Heart right ventricle (tissue), 16 donors: Measurements from ENCODE around the gene BICDL2. TPM values are rescaled to one million over a fixed set of nuclear protein-coding genes. Genes with fewer than 3 reads are reported as not detected.
"Not testable (repeated sequence)": the region's sequence is repeated elsewhere in the genome, so short reads cannot be mapped to it uniquely, and the experiment has no call there.

Source experiments
- ATAC-seq, 8 donors: fragments of 200-7000 bp; cut with Tn5 transposase; one replicate each; pipeline ENCODE4 v1.9.1; 2020; ENCODE audit warnings: mild to moderate bottlenecking in 8 of 8, moderate library complexity in 8 of 8, moderate number of reproducible peaks in 1 of 8
- DNase-seq, 2 donors: peaks; one replicate each; pipeline ENCODE4 v3.0.0-alpha.2; 2020
- H3K27ac ChIP-seq, 10 donors: fragments of 200-600 bp; sonication (generic) in 2 of 10; one replicate each; pipeline versions ENCODE4 v1.5.0 to v1.8.0; 2020 to 2022; ENCODE audit warnings: mild to moderate bottlenecking in 3 of 10
- H3K27me3 ChIP-seq, 7 donors: fragments of 200-600 bp; one replicate each; pipeline ENCODE4 v1.8.0; 2021 to 2022; ENCODE audit warnings: mild to moderate bottlenecking in 2 of 7
- H3K36me3 ChIP-seq, 9 donors: fragments of 200-600 bp; sonication (generic) in 1 of 9; one replicate each; pipeline versions ENCODE4 v1.5.0 to v1.8.0; 2020 to 2022; ENCODE audit warnings: mild to moderate bottlenecking in 2 of 9
- H3K4me1 ChIP-seq, 9 donors: fragments of 200-600 bp; sonication (generic) in 1 of 9; one replicate each; pipeline versions ENCODE4 v1.5.0 to v1.8.0; 2020 to 2022; ENCODE audit warnings: mild to moderate bottlenecking in 4 of 9
- H3K4me3 ChIP-seq, 10 donors: fragments of 200-600 bp; sonication (generic) in 2 of 10; one replicate each; pipeline versions ENCODE4 v1.5.0 to v1.8.0; 2020 to 2022; ENCODE audit warnings: mild to moderate bottlenecking in 7 of 10, moderate library complexity in 2 of 10
- H3K9me3 ChIP-seq, 11 donors: fragments of 200-600 bp in 10 of 11; sonication (generic) in 2 of 11; one replicate each; pipeline versions ENCODE4 v1.5.0 to v1.8.0; 2013 to 2022; ENCODE audit warnings: mild to moderate bottlenecking in 2 of 11, control low read depth in 1 of 11, moderate library complexity in 1 of 11
- WGBS, 2 donors: extraction: QIAGEN DNeasy Blood & Tissue Kit; methylation state at CpG; one replicate each; pipeline ENCODE4 v1.1.7; 2013; ENCODE audit warnings: inconsistent platforms in 1 of 2; 5-methylcytosine and 5-hydroxymethylcytosine counted together
- intact Hi-C, 10 donors: fragments of 100-400 bp; cut with DNase I; formaldehyde crosslinking; loops; one replicate each; pipeline versions ENCODE4 v1.11.1 to v1.14.2; 2022
- polyA plus RNA-seq, 2 donors: library from polyadenylated mRNA; stranded (reverse); fragments of 200-250 nt; gene quantifications; one replicate each; pipeline ENCODE4 v1.2.3, GENCODE V29; 2013
- total RNA-seq, 10 donors: library from RNA; stranded (reverse); fragmentation: NEBNext Ultra II Directional in 3 of 10; extraction: Animal tissue kit (Norgen Biotek cat#: 25700) in 3 of 10; gene quantifications; one replicate each; pipeline versions ENCODE4 v1.2.1 to v1.2.4, GENCODE V29; 2021 to 2023
- TF ChIP-seq, protein P1 (sequence below), 9 donors: fragments of 200-600 bp; sonication (generic) in 2 of 9; IDR thresholded peaks; one replicate each; pipeline versions ENCODE4 v1.5.0 to v1.8.0; 2021 to 2022; ENCODE audit warnings: antibody characterized with exemption in 9 of 9, mild to moderate bottlenecking in 5 of 9, moderate library complexity in 1 of 9
- donor health status: Arrhythmogenic right ventricular cardiomyopathy.
- donor health status: ischemic (EF 13 %, LVEDD 7.1; RV severe dilation, severe dysfunction).
- donor health status: healthy with polysubstance abuse.
- donor health status: DM: no; HTN: yes; CAD: no.
- donor health status: DM: no; HTN: no; CAD: no.
- donor health status: ischemic (EF 25% LVEDD 6.9; RV normal size, moderate dysfunction).
- donor health status: ischemic (EF 25% LVEDD 5.7; RV mildly dilated, moderate dysfunction).
- donor health status: healthy.
- donor health status: DM: yes; HTN: yes; CAD: no.
- donor health status: Ischemic cardiomyopathy.
- donor health status: ischemic (EF 35%, LVEDD 5.7; RV mildly dilated, moderate dysfunction).
- donor health status: nonischemic (EF 11% LVEDD 7.7; RV severe dilation, severe dysfunction).
- donor health status: DM: yes; HTN: yes; CAD: no.
- donor health status: PGD.
- donor health status: ischemic (EF 29% LVEDD 5.4; RV normal size, mild dysfunction).
- donor health status: nonischemic (EF 23%, LVEDD 6.1; RV moderate dilation, normal function).

The BICDL2 gene
- total and polyA plus RNA-seq, 12 donors, result 0.04 TPM; not detected in 11

GRCh38 chr16:3058139-3059030 is 21.6 kb upstream of the BICDL2 start:
- Histone ChIP-seq H3K36me3 (peaks cover 0 to 15% (median 0%) of the 10 kb centered on the region in 9 donors), H3K27me3 (no peaks in the 10 kb centered on the region), H3K4me1 (peaks cover 7 to 71% (median 22%) of the 10 kb centered on the region in 9 donors), H3K9me3 (no peaks in the 10 kb centered on the region), H3K4me3 (peak overlapping the region; percentile 46 to 95 (median 86)), H3K27ac (peak overlapping the region in 9 of 10 donors; percentile 78 to 97 (median 91))
- WGBS, 2 donors, result 11% methylated on average over 73 to 76 of the region's 77 CpGs
- TF ChIP-seq, protein P1, sequence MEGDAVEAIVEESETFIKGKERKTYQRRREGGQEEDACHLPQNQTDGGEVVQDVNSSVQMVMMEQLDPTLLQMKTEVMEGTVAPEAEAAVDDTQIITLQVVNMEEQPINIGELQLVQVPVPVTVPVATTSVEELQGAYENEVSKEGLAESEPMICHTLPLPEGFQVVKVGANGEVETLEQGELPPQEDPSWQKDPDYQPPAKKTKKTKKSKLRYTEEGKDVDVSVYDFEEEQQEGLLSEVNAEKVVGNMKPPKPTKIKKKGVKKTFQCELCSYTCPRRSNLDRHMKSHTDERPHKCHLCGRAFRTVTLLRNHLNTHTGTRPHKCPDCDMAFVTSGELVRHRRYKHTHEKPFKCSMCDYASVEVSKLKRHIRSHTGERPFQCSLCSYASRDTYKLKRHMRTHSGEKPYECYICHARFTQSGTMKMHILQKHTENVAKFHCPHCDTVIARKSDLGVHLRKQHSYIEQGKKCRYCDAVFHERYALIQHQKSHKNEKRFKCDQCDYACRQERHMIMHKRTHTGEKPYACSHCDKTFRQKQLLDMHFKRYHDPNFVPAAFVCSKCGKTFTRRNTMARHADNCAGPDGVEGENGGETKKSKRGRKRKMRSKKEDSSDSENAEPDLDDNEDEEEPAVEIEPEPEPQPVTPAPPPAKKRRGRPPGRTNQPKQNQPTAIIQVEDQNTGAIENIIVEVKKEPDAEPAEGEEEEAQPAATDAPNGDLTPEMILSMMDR (IDR thresholded peaks at IDR 0.05), result no peak
- ATAC-seq, result peak; percentile 5 to 41 (median 22)
- peak; percentile 49 to 52 for DNase-seq
- intact Hi-C loops, result loop anchor here in 9 of 10 donors (1.0 to 10.0 kb wide), 13 partner anchors 28 to 109 kb away; partner anchors contain the start of genes ZNF205 (in 2 of the 9) and ZSCAN10 (in 1 of the 9)

DNA sequence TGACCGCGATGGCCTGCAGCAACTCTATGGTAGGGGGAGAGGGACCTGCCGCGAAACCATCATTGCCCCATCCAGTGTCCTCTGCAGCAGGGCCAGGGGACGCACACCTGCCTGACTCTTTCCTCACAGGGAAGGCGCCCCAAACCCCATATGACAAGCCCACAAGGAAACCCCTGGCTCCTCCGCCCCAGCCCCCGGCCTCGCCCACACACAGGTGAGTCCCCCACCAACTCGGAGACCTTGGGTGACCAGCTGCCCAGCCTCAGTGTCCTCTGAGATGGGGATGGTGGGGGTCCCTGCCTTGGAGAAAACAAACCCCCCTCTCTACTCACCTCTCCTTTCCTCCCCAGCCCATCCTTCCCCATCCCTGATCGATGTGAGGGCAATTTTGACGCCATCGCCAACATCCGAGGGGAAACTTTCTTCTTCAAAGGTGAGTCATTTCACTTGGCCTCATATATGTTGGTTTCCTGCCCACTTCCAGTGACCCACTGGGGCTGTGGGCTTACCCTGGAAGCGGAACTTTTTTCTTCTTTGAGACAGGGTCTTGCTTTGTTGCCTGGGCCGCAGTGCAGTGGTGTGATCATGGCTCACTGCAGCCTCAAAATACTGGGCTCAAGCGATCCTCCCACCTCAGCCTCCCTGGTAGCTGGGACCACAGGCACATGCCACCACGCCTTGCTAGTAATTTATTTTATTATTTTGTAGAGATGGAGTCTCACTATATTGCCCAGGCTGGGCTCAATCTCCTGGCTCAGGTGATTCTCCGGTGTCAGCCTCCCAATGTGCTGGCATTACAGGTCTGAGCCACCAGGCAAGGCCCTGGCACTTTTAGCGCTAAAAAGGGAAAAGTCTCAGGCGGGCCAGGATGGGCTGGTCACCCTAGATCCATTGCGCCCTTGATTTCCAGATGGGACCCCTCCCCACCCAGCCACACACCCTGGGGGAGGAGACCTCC is 20.7 kb upstream of the BICDL2 start:
- no peaks in the 10 kb centered on the region for H3K9me3 ChIP-seq
- WGBS, 2 donors, result 92% methylated on average over 22 of the region's 22 CpGs
- DNase-seq (no peak), ATAC-seq (no peak)
- H3K4me3 ChIP-seq, result peak overlapping the region in 7 of 10 donors; percentile 83 to 95 (median 93)
- H3K27me3 ChIP-seq, result no peaks in the 10 kb centered on the region
- TF ChIP-seq, protein P1 (IDR thresholded peaks at IDR 0.05), result no peak
- peak overlapping the region in 1 of 10 donors; percentile 97 for H3K27ac ChIP-seq
- intact Hi-C loops, result loop anchor here in 8 of 10 donors (2.0 to 10.0 kb wide), 11 partner anchors 29 to 110 kb away; partner anchors contain the start of genes ZNF205 (in 2 of the 8) and ZSCAN10 (in 1 of the 8)
- H3K4me1 ChIP-seq, result peaks cover 7 to 70% (median 22%) of the 10 kb centered on the region in 9 donors
- peaks cover 0 to 15% (median 0%) of the 10 kb centered on the region in 9 donors for H3K36me3 ChIP-seq

- no peak for DNase-seq
- no peak for ATAC-seq
- Histone ChIP-seq H3K4me3 (no peak overlapping the region), H3K27me3 (no peaks in the 10 kb centered on the region), H3K4me1 (peaks cover 7 to 61% (median 22%) of the 10 kb centered on the region in 9 donors), H3K9me3 (no peaks in the 10 kb centered on the region), H3K27ac (peak overlapping the region in 1 of 10 donors; percentile 31), H3K36me3 (peaks cover 0 to 15% (median 0%) of the 10 kb centered on the region in 9 donors)
- TF ChIP-seq, protein P1 (IDR thresholded peaks at IDR 0.05), result no peak
- intact Hi-C loops, result loop anchor here in 5 of 10 donors (5.0 to 10.0 kb wide), 6 partner anchors 41 to 111 kb away; partner anchors contain the start of genes ZNF205 (in 2 of the 5) and ZSCAN10 (in 1 of the 5)
- 85 to 87% methylated on average over 19 of the region's 19 CpGs for WGBS, 2 donors
Measured at GRCh38 chr16:3056336-3057180, 19.8 kb upstream of the BICDL2 start.

- H3K27me3 ChIP-seq, H3K4me3 ChIP-seq, ATAC-seq, H3K9me3 ChIP-seq, DNase-seq: not testable (repeated sequence)
- intact Hi-C loops, result loop anchor here in 5 of 10 donors (5.0 to 10.0 kb wide), 6 partner anchors 42 to 112 kb away; partner anchors contain the start of genes ZNF205 (in 2 of the 5) and ZSCAN10 (in 1 of the 5)
- peaks cover 7 to 53% (median 22%) of the 10 kb centered on the region in 9 donors for H3K4me1 ChIP-seq
- H3K36me3 ChIP-seq, result peaks cover 0 to 15% (median 0%) of the 10 kb centered on the region in 9 donors
- peak overlapping the region in 1 of 10 donors; percentile 76 for H3K27ac ChIP-seq
- 53 to 64% methylated on average over 9 of the region's 9 CpGs for WGBS, 2 donors
Measured at GRCh38 chr16:3055734-3056115, 19.0 kb upstream of the BICDL2 start.
